Measurements from ENCODE around the gene CD24.
A peak's percentile ranks its signal among the peaks of the same experiment; 100 is the strongest.

Gene CD24

DNA sequence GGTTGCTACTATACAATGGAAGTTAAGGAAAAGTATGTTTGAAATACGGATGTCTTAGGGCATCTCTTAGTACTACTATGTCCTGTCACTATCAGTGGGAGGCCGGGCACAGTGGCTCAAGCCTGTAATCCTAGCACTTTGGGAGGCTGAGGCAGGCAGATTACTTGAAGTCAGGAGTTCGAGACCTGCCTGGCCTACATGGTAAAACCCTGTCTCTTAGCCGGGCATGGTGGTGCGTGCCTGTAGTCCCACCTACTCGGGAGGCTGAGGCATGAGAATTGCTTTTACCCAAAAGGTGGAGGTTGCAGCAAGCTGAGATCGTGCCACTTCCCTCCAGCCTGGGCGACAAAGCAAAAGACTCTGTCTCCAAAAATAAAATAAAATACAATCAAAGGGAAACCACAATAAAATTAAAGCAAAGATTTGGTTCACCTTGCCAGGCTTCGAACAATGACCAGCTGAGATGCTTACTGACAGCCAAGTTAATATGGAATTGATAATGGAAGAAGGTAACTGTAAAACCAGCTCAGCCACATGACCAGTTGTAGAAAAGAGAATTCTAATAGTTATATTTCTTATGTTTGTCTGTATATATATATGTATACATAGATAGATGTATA lies 6.5 kb downstream of the CD24 start:
- DNase-seq (ENCODE audit: low spot score) = no peak

DNA sequence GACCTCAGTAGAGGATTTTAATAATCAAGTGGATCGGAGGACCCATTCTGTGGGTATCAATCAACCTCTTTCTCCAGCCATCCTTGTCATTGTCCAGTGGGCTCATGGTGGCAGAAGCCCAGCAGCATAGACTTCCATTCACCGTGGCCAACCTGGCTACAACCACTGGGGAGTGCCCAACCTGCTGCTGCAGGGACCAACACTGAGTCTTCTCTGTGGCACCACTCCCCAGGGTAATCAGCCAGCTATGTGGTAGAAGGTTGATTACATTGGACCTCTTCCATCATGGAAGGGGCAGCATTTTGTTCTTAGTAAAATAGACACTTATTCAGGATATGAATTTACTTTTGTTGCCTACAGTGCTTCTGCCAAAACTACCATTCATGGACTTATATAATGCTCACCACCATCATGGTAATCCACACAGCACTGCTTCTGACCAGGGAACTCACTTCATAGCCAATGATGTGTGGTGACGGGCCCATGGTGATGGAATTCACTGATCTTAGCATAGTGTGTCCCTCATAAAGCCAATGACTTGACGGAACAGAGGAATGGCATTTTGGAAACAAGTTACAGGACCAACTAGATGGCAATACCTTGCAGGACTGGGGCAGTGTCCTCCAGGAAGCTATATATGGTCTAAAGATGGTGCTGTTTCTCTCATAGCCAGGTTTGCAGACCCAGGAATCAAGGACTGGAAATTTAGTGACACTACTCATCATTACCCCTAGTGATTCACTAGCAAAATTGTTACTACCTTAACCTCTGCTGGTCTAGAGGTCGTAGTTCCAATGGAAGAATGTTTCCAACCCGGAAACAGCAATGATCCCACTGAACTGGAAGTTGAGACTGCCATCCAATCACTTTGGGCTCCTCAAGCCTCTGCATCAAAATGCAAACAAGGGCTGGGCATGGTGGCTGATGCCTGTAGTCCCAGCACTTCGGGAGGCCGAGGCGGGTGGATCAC lies 7.6 kb downstream of the CD24 start:
- DNase-seq (ENCODE audit: low spot score) = no peak

DNA sequence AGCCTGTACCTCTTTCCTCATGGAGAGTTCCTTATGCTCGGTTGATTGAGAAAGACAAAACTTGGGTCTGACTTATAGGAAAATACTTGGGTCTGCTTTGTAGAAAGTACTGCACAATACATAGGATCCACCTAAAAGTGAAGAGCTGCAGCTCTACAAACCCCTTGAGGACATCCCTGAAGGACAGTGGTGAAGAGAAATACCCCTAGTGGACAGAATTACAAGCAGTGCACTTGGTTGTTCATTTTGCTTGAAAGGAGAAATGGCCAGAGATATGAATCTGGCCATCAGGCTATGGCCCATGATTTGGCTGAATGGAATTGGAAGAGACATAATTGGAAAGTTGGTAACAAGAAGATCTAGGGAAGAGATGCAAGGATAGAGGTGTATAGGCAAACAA lies 8.3 kb downstream of the CD24 start:
- DNase-seq (ENCODE audit: low spot score) = peak; percentile 14

DNA sequence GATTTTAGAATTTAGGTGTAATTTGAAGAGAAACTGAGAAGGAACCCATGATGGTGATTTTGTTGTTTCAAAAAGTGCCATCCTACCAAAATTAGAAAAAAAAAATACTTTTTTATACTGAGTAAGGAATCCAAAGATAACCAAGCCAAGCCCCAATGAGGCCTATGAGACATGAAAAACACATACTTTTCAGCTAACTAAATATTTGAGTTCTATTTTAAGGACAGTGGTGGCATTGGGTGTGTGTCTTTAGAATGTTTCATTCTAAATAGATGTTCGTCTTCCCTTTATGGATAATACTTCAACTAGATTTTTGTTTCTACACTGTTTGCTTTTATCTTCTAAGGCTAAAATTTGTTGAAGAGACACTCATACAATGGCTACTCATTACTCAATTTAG lies 9.6 kb downstream of the CD24 start:
- DNase-seq (ENCODE audit: low spot score) = no peak

DNA sequence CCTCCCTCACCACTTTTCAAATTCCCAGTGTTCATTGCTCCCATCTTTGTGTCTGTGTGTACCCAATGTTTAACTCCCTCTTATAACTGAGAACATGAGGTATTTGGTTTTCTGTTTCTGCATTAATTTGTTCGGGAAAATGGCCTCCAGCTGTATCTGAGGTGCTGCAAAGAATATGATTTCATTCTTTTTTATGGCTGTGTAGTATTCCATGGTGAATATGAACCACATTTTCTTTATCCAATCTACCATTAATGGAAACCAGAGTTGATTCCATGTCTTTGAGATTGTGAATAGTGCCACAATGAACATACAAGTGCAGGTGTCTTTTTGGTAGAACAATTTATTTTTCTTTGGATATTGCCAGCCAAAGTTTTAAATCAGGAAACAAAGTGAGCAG lies 10.4 kb downstream of the CD24 start:
- DNase-seq (ENCODE audit: low spot score) = no peak

DNA sequence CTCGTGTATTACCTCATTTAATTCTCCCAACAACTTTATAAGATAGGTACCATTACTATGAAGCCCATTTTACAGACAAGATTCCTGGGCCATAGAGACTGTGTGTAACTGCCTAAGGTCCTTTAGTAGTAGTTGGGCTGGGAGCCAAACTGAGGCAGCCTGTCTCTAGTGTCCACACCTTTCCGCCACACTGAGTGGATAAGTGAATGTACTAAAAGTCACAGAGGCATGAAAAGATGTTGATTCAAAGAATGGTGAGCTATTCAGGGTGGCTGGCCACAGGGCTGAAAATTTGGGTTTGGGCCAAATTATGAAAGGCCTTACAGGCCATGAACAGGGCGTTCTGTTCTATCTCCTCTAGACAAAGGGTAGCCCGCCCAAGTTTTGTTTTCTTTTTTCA lies 11.0 kb downstream of the CD24 start:
- no peak for DNase-seq (ENCODE audit: low spot score)

DNA sequence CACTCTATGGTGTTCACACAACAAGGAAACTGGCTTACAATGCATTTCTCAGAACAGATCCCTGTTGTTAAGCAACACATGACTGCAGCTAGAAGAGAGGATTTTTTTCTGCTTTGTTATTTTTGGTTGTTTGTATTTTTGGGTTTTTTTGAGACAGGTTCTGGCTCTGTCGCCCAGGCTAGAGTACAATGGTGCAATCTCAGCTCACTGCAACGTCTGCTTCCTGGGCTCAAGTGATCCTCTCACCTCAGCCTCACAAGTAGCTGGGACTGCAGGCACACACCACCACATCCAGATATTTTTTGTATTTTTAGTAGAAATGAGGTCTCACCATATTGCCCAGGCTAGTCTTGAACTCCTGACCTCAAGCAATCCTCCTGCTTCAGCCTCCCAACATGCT lies 12.7 kb downstream of the CD24 start:
- DNase-seq (ENCODE audit: low spot score) = no peak

DNA sequence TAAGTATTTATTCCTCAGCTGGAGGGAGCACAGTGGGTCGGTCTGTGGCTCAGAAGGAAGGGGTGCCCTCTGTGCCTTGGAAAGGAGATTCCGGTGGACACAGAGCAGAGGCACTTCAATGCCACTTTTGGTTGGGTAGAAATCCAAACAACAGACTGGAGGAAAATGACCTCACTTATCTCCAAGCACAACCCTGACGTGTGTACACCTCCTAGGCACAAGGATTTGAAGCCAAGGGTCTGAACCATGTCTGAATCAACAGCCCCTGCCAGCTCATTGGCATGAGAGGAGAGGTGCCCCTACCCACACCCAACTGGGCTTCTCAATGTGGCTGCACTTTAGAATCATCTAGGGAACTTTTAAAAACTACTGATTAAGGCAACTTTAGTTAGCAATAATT lies 13.4 kb downstream of the CD24 start:
- DNase-seq (ENCODE audit: low spot score) = no peak

DNA sequence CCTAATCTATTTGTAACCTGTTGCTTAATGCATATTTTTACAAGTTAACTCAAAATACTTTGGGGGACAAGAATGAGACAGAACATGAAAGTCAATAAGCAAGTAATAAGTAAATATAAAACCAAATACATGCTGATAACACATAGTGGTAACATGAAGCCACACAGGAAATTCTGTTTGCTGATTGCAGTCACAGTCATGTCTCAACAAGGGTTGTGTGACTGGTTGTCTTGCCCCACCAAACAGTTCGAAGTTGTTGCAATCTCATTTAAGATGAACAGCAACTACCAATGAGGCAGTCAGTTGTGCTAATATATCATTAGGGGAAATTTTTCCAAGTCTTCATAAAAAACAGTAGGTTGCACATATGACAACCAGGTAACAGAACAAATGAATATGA lies 14.5 kb downstream of the CD24 start:
- DNase-seq (ENCODE audit: low spot score) = no peak

DNA sequence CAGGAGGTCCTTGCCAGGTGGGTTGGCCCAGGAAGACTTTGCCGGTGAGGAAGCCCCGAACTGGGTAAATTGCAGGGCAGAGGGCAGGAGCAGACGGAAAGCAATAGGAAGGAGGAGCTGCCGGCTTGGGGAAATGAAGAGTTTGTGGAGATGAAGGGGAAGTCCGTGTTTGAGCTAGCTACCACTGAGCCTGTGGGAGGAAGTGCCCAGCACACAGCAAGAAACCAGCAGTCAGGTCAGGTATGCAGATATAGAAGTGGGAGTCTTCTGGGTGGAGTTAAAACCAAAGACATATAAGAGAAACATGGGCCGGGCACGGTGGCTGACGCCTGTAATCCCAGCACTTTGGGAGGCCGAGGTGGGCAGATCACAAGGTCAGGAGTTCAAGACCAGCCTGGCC lies 34.7 kb downstream of the CD24 start:
- DNase-seq (ENCODE audit: low spot score) = no peak

DNA sequence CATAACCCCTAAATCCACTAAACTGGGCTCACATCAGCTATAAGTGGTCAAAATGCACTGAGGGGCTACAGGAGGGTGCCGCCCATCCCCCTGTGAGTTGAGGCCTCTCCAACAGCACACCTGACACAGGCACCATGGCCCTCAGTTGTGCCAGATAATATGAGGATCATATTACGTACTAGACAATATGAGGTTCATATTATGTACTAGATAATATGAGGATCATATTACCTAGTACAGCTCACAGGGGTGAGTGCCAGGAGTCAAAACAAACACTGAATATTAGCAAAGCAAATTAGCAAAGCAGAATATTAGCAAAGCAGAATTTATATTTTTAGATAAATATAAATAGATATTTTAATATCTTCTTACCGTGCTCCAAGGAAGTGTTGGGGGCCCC lies 35.3 kb downstream of the CD24 start:
- DNase-seq (ENCODE audit: low spot score) = no peak

DNA sequence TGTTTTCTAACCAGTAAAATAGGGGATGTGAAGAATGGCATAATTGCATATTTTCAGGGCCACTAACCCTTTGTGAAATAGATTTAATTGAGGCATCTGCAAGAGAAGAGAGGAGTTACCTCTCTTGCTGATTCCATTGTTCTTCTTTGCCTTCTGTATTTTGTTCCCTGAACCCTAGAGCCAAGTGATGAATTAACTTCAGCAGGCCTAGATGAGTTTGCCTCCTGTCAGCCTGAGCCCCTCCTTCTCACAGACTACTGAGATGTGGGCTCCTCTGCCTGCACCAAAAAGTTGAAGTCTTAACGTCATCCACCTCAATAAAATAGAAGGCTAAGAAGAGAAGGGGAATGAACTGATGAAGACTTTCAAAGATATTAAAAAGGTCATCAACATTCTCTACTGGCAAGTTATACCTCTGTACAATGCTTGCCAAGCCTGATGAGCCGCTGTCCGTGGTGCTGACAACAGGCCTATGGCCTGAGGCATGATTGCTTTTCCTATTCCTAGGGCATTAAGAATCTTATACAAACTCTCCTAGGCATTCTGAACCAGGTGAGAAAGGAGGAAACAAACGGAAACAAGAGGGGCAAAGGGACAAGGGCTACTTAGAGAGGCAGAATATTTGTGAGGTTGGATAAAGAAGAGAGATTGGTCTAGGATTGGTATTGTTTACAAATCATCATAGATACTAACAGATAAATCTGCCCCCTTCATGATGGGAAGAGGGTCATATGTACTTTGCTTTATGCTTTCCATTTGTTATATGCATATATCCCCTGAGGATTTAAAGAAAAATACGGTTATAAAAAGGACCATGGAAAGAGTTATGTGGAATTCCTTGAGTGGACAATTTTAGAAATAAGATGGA lies 46.8 kb downstream of the CD24 start:
- DNase-seq (ENCODE audit: low spot score) = peak; percentile 57

DNA sequence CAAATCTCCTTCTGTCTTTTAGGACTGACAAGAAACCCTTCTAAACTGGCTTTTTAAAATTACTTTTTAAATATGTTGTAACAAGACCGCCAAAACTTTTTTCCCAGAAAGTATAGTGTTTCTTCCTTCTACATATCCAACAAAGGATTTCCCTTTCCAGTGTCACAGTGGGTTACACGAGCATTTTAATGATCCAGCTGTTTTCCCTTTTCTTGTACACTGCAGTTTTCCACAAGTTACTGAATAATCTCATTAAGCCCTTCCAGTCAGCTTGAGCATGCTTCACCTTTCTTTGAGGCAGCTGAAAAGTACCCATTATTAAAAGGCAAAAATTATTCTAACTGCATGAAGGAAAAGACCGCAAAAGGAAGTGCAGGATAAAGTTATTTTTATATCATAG lies 48.6 kb downstream of the CD24 start:
- no peak for DNase-seq (ENCODE audit: low spot score)

DNA sequence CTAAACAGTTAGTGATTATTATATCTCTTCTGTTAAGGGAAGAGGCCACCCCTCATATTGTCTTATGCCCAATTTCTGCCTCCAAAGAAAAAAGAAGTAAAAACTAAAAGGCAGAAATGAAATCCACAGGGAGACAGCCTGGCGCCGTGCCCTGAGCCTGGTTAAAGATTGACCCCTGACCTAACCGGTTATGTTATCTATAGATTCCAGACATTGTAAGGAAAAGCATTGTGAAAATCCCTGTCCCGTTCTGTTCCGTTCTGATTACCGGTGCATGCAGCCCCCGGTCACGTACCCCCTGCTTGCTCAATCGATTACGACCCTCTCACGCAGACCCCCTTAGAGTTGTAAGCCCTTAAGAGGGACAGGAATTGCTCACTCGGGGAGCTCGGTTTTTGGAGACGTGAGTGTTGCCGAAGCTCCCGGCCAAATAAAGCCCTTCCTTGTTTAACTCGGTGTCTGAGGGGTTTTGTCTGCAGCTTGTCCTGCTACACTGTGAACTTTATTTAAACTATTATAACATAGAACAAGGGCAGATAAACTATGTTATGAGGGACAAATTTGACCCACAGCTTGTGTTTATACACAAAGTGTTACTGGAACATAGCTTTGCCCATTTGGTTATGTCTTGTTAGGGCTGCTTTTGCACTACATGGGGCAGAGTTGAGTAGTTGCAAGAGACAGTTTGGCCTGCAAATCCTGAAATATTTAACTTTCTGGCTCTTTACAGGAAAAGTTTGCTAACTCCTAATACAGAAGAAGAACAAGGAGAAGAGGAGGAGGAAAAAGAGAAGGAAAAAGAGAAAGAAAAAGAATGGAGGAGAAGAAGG lies 49.6 kb downstream of the CD24 start:
- DNase-seq (ENCODE audit: low spot score) = no peak

DNA sequence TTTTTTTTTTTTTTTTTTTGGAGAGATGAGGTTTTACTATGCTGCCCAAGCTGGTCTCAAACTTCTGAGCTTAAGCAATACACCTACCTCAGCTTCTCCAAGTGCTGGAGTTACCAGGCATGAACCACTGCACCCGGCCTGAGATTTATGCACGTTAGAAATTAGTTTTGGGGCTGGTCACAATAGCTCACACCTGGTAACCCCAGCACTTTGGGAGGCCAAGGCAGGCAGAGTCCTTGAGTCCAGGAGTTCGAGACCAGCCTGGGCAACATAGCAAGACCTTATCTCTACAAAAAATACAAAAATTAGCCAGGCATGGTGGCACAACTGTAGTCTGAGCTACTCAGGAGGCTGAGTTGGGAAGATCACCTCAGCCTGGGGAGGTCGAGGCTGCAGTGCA lies 51.9 kb downstream of the CD24 start:
- DNase-seq (ENCODE audit: low spot score) = no peak

Data from NAMALWA (cell line).